ENCODE data around the gene OPCML. TPM values are rescaled to one million over a fixed set of nuclear protein-coding genes. Genes with fewer than 3 reads are reported as not detected.

Gene OPCML
- polyA plus RNA-seq, 3 donors from 2014 or later: not detected

DNA sequence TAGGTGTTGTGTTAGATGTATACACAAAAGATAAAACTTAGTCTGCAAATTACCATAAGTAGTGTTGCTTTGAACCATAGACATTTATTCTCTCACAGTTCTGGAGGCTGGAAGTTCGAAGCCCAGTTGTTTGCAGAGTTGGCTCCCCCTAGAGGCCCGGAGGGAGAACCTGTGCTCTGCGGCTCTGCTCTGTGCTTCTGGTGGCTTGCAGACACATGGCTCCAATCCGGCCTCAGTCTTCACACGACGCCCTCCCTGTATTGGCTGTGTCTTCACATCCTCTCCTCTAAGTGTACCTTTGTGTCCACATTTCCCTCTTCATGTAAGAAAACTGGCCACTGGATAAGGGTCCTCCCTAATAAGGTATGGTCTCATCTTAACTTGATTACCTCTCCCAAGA lies 128.4 kb downstream of the OPCML start:
- Mint-ChIP-seq H3K4me1 (no peaks in the 10 kb centered on the region), H3K27me3 (ENCODE audit: low read depth in 3 of 3) (peaks cover 0 to 8% (median 0%) of the 10 kb centered on the region in 3 donors), H3K27ac (no peak overlapping the region), H3K9me3 (peaks cover 0 to 8% (median 2%) of the 10 kb centered on the region in 6 donors), H3K36me3 (no peaks in the 10 kb centered on the region), H3K4me3 (no peak overlapping the region)
- DNase-seq: no peak

GRCh38 chr11:133402551-133402950 lies 129.8 kb downstream of the OPCML start:
- Mint-ChIP-seq H3K27me3 (ENCODE audit: low read depth in 3 of 3) (peaks cover 0 to 10% (median 0%) of the 10 kb centered on the region in 3 donors), H3K36me3 (no peaks in the 10 kb centered on the region), H3K9me3 (peaks cover 0 to 8% (median 2%) of the 10 kb centered on the region in 6 donors), H3K4me1 (no peaks in the 10 kb centered on the region), H3K27ac (no peak overlapping the region), H3K4me3 (no peak overlapping the region)
- DNase-seq: no peak

DNA sequence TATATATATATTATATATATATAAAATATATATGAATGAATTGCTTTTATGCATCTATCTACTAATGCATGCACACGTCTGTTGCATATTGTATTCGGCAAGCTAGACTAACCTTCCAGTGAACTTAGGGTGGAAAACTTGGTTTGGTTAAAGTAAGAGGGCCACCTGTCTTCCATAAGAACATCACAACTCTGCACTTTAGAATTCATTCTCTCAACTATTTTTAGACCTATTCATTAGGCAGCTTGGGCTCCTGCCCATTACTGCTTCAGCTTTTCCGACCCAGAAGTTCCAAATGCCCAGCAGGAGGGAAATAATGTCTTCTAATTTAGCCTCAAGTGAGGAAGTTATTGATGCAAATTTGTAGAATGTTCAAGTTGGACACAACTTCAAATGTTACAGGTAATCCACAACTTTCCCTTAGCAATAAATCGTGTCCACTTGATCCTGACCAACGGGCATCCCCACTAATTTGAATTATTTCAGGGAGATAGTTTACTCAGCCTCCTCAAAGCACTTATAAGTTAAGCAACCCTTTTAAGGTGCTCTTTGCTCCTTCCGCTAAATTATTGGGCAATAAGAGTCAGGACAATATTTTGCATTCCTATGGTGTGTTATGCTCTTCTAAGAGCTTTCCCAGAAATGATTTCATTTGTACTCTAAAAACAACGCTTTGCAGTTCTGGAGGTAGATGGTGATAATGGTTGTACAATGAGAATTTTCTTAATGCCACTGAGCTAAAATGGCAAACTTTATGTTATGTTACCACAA lies 132.3 kb downstream of the OPCML start:
- no peak overlapping the region for H3K27ac Mint-ChIP-seq
- H3K36me3 Mint-ChIP-seq: no peaks in the 10 kb centered on the region
- DNase-seq: no peak
- no peaks in the 10 kb centered on the region for H3K4me1 Mint-ChIP-seq
- no peak overlapping the region for H3K4me3 Mint-ChIP-seq
- peaks cover 0 to 9% (median under 1%) of the 10 kb centered on the region in 6 donors for H3K9me3 Mint-ChIP-seq
- H3K27me3 Mint-ChIP-seq (ENCODE audit: low read depth in 3 of 3): peaks cover 0 to 10% (median 0%) of the 10 kb centered on the region in 3 donors

DNA sequence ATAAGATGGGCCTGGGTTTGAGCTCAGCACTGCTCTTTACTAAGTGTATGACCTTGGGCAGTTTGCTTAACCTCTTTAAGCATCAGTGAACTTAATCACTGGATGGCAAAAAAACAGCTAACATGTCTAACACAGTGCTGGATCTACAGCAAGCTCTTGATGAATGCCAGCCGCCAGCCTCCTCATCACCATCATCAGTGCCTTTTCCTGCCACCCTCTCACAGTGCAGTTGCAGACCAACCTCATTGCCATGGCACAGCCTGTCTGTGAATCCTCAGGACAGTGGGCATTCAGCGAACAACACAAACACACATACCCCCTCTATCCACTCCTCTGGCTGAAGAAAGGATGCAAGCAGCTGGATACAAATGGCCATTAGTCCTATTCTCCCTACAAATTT lies 133.0 kb downstream of the OPCML start:
- Mint-ChIP-seq H3K27ac (no peak overlapping the region), H3K9me3 (peaks cover 0 to 9% (median under 1%) of the 10 kb centered on the region in 6 donors), H3K36me3 (no peaks in the 10 kb centered on the region), H3K4me3 (no peak overlapping the region), H3K4me1 (no peaks in the 10 kb centered on the region), H3K27me3 (ENCODE audit: low read depth in 3 of 3) (peaks cover 0 to 10% (median 0%) of the 10 kb centered on the region in 3 donors)
- no peak for DNase-seq

DNA sequence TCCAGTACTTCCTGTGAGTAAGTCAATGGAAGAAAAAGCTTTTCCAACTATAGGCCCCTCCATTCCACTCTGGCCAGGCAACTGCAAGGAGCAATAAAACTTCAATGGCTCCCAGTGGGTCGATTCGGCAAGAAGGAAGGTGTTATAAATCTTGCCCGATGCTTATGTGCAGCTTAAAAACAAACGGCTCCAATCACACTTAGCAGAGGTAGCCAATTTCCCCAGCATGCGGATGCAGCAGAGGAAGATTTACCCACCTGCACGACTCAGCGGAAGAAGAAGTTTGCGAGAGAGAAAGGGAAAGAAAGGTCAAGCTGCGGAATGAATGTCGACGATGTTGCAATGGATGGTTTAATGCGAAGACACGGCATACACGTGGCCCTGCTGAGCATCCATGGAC lies 141.5 kb downstream of the OPCML start:
- Mint-ChIP-seq H3K4me3 (no peak overlapping the region), H3K36me3 (no peaks in the 10 kb centered on the region), H3K4me1 (no peaks in the 10 kb centered on the region), H3K27ac (no peak overlapping the region), H3K9me3 (peaks cover 0 to 5% (median 0%) of the 10 kb centered on the region in 6 donors), H3K27me3 (ENCODE audit: low read depth in 3 of 3) (no peaks in the 10 kb centered on the region)
- no peak for DNase-seq

GRCh38 chr11:133388975-133389568 lies 143.2 kb downstream of the OPCML start:
- H3K27me3 Mint-ChIP-seq (ENCODE audit: low read depth in 3 of 3): no peaks in the 10 kb centered on the region
- H3K9me3 Mint-ChIP-seq: peaks cover 0 to 5% (median 0%) of the 10 kb centered on the region in 6 donors
- no peak overlapping the region for H3K27ac Mint-ChIP-seq
- no peaks in the 10 kb centered on the region for H3K36me3 Mint-ChIP-seq
- DNase-seq: no peak
- H3K4me3 Mint-ChIP-seq: no peak overlapping the region
- H3K4me1 Mint-ChIP-seq: no peaks in the 10 kb centered on the region

GRCh38 chr11:133388260-133388659 lies 144.0 kb downstream of the OPCML start:
- H3K4me3 Mint-ChIP-seq: no peak overlapping the region
- H3K4me1 Mint-ChIP-seq: no peaks in the 10 kb centered on the region
- no peak overlapping the region for H3K27ac Mint-ChIP-seq
- H3K9me3 Mint-ChIP-seq: peaks cover 0 to 5% (median 0%) of the 10 kb centered on the region in 6 donors
- H3K27me3 Mint-ChIP-seq (ENCODE audit: low read depth in 3 of 3): peaks cover 0 to 3% (median 2%) of the 10 kb centered on the region in 3 donors
- DNase-seq: no peak
- no peaks in the 10 kb centered on the region for H3K36me3 Mint-ChIP-seq

DNA sequence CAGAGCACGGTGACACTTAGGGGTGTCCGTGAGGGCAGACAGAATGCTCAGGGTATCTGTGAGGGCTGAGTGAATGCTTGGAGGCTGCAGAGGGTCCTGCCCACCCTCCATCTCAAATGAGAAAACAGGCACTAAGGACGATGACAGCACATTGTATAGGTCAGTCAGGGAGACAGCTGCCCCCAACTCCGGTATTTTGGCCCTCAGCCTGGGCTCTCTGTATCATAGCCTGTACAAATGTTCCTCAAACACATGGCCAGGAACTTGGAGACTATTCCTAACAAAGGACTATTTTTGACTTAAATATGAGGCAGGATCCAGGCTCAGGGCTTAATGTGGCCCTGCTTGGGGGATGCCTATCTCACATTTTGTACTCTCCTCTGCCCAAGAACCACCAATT lies 145.4 kb downstream of the OPCML start:
- peaks cover 0 to 5% (median 1%) of the 10 kb centered on the region in 6 donors for H3K9me3 Mint-ChIP-seq
- H3K27me3 Mint-ChIP-seq (ENCODE audit: low read depth in 3 of 3): peaks cover 0 to 3% (median 3%) of the 10 kb centered on the region in 3 donors
- no peak overlapping the region for H3K4me3 Mint-ChIP-seq
- no peak overlapping the region for H3K27ac Mint-ChIP-seq
- H3K4me1 Mint-ChIP-seq: no peaks in the 10 kb centered on the region
- no peaks in the 10 kb centered on the region for H3K36me3 Mint-ChIP-seq
- DNase-seq: no peak

DNA sequence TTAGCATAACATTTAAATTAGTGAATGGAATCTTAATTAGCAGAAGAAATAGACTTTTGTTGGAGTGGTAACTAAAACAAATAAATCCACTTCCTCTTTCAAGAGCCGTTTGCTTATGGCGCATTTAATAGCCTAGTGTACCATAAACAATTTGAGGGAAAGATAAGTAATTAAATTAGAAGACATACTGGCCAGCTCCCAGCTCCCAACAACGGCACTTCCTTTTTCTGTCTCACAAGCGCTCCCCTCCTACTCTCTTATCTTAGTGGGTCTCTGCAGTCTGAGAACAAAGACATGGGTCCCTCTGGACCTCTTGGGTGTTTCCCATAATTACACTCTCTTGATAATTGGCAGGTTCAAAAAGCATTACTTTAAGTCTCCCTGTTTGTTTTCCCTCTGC lies 146.0 kb downstream of the OPCML start:
- Mint-ChIP-seq H3K27ac (no peak overlapping the region), H3K36me3 (no peaks in the 10 kb centered on the region), H3K4me1 (no peaks in the 10 kb centered on the region), H3K27me3 (ENCODE audit: low read depth in 3 of 3) (peaks cover 0 to 3% (median 3%) of the 10 kb centered on the region in 3 donors), H3K4me3 (no peak overlapping the region), H3K9me3 (peaks cover 0 to 5% (median 2%) of the 10 kb centered on the region in 6 donors)
- no peak for DNase-seq

- no peaks in the 10 kb centered on the region for H3K36me3 Mint-ChIP-seq
- no peak overlapping the region for H3K27ac Mint-ChIP-seq
- no peak overlapping the region for H3K4me3 Mint-ChIP-seq
- H3K4me1 Mint-ChIP-seq: no peaks in the 10 kb centered on the region
- no peak for DNase-seq
- peaks cover 0 to 3% (median 3%) of the 10 kb centered on the region in 3 donors for H3K27me3 Mint-ChIP-seq (ENCODE audit: low read depth in 3 of 3)
- peaks cover 0 to 4% (median 2%) of the 10 kb centered on the region in 6 donors for H3K9me3 Mint-ChIP-seq
These were observed 146.5 kb downstream of the OPCML start for GRCh38 chr11:133385781-133386180.

DNA sequence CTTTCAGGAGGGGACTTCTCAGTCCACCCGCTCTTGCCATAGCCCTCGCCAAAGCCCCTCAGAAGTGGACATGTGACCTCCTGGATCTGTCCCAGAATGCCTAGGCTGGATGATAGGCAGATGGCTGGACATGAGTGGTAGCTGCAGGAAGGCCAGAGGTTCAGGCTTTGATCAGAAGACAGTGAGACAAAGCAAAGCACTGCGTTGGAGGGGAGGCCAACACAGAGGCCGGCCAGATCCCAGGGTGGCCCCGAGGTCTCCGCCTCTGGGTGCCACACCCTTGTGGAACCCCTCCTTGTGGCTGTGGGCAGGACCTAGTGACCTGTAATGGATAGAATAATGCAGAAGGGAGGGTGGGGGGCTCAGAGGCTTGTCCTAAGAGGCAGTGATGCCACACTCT lies 147.6 kb downstream of the OPCML start:
- Mint-ChIP-seq H3K4me3 (no peak overlapping the region), H3K27ac (no peak overlapping the region), H3K36me3 (no peaks in the 10 kb centered on the region), H3K4me1 (no peaks in the 10 kb centered on the region), H3K9me3 (peaks cover 0 to 4% (median 1%) of the 10 kb centered on the region in 6 donors), H3K27me3 (ENCODE audit: low read depth in 3 of 3) (peaks cover 0 to 3% (median 3%) of the 10 kb centered on the region in 3 donors)
- DNase-seq: no peak

DNA sequence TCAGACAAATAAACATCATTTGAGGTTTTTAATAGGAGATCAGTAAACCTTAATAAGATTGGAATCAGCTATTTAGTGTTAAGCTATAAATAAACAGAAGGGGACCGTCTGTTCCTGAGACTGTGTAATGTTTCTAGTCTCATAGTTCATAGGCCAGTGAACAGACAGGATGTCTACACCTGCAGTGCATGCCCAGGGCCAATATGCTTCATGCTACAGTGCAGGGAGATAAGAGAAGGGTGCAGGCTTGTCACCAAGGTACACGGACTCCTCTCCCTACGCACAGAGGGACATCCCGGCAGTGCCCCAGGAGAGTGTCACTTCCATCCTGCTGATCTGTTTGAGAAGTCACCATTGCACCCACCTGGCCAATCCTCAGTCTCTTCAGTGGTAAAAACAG lies 148.6 kb downstream of the OPCML start:
- H3K27me3 Mint-ChIP-seq (ENCODE audit: low read depth in 3 of 3): peaks cover 0 to 3% (median 3%) of the 10 kb centered on the region in 3 donors
- no peak overlapping the region for H3K4me3 Mint-ChIP-seq
- H3K27ac Mint-ChIP-seq: no peak overlapping the region
- H3K4me1 Mint-ChIP-seq: no peaks in the 10 kb centered on the region
- no peaks in the 10 kb centered on the region for H3K36me3 Mint-ChIP-seq
- no peak for DNase-seq
- H3K9me3 Mint-ChIP-seq: peaks cover 0 to 4% (median 1%) of the 10 kb centered on the region in 6 donors

DNA sequence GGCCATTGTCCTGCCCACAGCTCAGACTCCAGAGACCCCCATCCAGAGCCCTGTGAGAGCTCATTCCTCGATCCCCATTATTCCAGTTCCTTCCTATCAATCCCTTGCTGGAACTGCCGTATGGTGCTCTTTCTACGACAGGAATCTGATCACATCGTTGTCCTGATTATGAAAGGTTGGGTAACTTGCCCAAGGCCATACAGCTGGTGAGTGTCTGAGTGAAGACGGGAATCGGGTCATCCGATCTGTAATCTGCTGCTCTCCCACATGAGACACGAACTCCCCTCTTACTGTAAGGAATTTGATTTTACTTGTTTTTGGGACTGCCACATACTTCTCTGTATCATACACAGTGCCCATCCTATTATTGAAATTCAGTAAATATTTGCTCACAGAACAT lies 149.1 kb downstream of the OPCML start:
- Mint-ChIP-seq H3K9me3 (peaks cover 0 to 4% (median 1%) of the 10 kb centered on the region in 6 donors), H3K4me1 (no peaks in the 10 kb centered on the region), H3K36me3 (no peaks in the 10 kb centered on the region), H3K27me3 (ENCODE audit: low read depth in 3 of 3) (peaks cover 2 to 3% (median 3%) of the 10 kb centered on the region in 3 donors), H3K27ac (no peak overlapping the region), H3K4me3 (no peak overlapping the region)
- DNase-seq: no peak

GRCh38 chr11:133382131-133382812 lies 150.0 kb downstream of the OPCML start:
- Mint-ChIP-seq H3K4me1 (no peaks in the 10 kb centered on the region), H3K36me3 (no peaks in the 10 kb centered on the region), H3K9me3 (peaks cover 0 to 4% (median 1%) of the 10 kb centered on the region in 6 donors), H3K27ac (no peak overlapping the region), H3K27me3 (ENCODE audit: low read depth in 3 of 3) (peaks cover 2 to 3% (median 3%) of the 10 kb centered on the region in 3 donors), H3K4me3 (no peak overlapping the region)
- DNase-seq: no peak

All from immature natural killer cell (primary cell).